Activated effector memory CD4-positive, alpha-beta T cell treated with anti-CD3 and anti-CD28 coated beads, Interleukin-2, amount 50 U/mL, for 16 hours (primary cell): ENCODE results near the gene MTF1.
A peak's percentile ranks its signal among the peaks of the same experiment; 100 is the strongest.

Source experiments
- DNase-seq: peaks from one replicate; pipeline ENCODE4 v3.0.0-alpha.2; 2020

The MTF1 gene

DNA sequence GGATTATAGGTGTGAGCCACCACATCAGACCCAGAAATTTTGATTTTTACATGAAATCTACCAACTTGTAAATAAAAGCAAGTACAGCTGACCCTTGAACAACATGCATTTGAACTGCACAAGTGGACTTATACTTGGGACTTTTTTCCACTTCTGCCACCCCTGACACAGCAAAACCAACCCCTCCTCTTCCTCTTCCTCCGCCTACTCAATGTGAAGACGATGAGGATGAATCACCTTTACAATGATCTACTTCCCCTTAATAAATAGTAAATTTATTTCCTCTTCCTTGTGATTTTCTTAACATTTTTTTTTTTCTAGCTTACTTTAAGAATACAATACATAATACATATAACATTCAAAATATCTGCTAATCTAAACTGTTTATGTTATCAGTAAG, 33.9 kb downstream of the MTF1 start:
- no peak for DNase-seq

DNA sequence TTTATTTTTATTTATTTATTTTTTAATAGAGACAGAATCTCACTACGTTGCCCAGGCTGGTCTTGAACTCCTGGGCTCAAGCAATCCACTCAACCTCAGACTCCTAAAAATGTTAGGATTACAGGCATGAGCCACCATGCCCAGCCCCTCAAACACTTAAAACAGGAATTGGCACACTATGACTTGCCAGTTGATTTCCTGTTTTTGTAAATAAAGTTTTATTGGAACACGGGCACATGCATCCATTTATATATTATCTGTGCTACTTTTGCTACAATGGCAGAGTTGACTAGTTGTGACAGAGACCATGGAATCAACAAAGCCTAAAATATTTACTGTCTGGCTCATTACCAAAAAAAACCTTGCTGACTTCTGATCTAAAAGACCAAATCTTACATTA, 35.4 kb downstream of the MTF1 start:
- DNase-seq = no peak

DNA sequence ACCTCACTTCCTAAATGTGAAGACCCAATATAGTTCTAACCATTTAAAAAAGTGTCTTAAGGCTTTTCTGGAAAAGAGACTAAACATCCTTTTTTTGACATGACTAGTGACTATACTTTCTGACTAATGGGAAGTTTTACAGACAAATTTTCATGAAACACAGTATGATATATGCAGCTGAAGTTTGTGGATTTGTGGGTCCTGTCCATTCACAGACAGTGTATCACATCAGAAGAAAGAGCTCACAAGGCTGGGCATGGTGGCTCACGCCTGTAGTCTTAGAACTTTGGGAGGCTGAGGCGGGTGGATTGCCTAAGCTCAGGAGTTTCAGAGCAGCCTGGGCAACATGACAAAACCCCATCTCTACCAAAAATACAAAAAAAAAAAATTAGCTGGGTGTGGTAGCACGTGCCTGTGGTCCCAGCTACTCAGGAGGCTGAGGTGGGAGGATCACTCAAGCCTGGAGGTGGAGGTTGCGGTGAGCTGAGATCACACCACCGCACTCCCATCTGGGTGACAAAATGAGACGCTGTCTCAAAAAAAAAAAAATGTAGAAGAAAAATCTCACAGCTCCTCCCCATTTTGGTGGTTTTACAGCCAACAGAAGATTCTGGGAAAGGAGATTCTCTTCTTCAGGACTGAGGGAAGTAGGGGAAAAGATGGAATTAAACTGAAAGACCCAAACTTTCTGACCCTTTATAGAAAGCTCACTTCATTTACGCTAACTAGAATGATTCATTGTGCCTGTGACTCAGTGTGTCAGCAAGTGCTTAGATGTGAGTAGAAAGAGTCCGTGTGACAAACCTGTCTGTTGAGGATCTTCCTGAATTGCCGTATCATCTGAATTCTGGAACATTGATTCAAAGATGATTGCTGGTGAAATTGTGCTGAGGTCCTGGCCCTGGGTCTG, 36.2 kb downstream of the MTF1 start:
- DNase-seq = no peak

DNA sequence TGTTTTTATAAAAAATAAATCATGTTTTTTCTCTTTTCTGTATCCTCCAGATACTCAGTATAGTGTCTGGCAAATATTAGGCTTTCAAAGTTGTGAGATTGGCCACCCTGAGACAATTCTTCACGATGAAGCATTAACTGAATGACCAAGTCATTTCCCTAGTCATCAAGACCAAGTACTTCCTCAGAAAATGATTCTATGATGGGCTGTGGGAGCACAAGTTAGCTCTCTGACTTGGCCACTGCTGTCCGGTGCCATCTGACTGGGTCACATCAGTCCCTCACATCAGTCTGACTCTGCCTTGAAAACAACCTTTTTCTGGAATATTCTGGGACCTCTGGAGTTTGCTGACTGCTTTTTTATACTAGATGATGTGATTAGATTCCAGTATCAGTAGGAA, 37.9 kb downstream of the MTF1 start:
- no peak for DNase-seq

DNA sequence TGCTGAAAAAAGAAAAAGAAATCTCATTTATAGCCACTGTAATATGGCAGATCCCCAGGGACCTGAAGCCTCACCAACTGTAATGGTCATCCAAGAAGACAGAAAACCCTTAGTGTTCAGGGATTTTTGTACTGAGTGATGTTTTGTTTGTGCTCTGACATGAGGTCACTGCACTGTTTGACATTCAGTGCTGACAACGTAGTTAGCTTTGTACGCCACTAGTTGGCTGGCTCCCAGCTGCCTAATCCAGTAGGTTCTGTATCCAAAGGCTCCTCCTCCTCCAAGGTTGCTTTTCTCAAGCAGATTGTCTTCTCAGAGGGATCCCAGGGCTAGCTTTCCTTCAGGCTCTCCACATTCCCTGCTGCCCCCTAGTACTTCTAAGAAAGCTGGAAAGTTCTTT, 41.9 kb downstream of the MTF1 start:
- DNase-seq = no peak

DNA sequence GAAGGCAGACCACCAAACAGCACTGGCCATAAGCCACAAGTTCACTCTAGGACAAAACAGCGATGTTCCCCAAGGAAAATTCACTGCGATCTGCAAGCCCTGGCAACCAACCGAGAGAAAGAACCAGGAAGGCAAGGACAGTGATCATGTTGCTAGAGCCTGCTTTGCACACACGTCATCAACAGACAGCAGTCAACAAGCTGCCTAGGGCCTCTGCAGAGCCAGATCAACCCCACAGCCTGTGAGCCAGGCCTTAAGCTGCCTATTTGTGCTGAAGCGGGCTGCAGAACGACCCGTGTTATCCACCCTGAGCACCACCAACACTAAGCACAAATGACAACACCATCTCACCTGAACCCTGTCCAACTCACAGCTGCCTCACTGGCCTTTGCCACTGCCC, 45.1 kb downstream of the MTF1 start:
- no peak for DNase-seq

DNA sequence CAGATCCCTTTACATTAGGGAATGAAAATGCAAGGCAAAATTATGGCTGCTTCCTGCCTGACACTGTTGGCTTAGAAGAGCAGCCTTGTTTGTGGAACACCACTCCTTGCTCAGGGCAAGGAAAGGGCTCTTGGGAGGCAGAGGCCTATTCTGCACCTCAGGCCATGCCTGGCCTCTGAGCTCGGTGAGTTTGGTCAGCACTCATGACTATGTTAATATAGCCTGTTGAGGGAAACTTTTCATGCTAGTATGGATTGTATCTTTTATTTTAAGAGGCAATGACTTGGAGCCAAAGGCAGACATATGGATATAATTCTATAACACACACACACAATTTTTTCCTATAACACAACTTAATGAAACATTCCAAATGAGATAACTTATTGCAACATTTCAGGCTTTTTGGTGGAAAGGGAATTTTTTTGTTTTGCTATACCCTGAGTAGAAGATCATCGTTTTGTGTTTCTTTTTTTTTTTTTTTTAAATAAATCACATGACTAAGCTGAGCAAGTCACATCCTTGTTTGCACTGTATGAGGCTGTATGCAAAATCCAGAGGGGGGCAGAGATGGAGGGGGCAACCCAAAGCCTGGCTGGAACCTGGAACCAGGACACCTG, 45.8 kb downstream of the MTF1 start:
- DNase-seq = no peak

DNA sequence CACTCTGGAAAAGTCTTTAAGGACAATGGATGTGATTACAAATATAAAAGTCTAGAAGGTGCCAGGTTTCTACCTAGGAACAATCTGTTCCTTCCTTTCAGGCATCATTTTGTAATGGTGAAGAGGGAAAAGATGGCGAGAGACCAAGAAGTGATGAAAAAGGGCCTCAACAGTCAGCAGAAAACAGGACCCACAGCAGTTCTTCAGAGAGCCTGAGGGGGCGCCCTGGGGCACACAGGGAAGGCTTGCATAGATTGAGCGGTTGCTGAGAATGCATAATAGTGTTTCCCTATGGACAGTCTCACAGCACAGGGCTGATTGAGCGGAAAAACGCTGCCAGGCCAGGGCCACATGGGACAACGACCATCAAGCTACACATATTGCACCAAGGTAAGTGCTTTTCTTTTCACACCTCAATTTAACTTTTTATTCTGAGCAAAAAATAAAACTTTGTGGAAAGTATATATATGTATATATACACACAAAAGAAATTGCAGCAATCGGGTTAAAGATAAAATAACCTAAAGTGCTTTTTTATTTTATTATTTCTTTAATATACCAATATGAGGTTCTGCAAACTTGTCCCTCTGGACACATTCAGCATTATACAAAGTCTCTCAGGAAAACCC, 48.3 kb downstream of the MTF1 start:
- DNase-seq = peak; percentile 86

DNA sequence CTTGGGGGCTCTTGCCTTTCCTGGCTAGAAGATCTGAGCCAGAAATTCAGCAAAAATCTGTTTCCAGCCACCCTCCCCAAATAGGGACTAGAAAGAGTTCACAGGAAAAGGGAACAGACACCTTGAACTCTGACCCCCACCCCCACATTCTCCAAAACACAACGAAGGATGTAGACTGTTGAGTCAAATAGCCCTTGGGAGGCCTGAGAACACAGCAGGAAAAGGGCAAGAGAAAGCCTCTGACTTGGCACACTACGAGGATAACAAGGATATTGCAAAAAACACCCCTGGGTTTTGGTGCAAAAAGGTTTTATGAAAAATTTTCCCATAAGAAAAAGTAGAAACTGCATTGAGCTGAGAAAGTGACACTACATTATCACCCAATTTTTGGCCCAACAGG, 49.5 kb downstream of the MTF1 start:
- no peak for DNase-seq

DNA sequence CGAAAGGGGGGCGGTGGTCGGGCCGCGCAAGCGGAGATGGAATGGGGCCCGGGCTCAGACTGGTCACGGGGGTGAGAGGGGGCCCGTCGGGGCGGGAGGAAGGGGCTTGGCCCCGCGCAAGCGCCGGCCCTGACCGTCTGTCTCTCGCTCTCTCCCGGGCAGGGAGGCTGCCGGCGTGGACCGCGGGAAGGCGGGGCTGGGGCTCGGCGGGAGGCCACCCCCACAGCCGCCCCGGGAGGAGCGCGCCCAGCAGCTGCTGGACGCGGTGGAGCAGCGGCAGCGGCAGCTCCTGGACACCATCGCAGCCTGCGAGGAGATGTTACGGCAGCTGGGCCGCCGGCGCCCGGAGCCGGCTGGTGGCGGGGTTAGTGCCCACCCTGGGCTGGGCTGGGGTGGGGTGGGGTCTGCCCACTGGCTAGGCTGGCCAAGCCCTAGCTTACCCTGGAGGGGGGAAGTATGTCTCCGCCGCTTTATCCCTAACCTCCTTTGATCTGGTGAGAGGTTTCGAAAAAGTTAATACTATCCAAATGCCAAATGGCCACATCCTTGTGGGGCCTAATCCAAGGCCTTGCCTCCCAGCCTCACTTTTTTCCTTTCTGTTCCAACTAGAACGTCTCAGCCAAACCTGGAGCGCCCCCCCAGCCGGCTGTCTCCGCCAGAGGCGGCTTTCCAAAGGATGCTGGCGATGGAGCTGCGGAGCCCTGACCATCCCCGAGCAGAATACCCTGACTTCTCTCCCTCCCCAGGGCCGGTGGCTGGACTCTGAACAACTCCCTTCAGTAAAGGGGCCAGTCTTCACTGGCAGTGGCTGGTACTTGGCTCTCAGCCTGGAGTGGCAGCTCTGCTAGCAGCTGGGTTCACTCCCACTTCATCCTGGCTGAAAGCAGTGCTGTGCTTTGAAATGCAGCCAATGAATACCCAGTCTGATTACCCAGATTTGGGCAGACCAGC, 50.7 kb downstream of the MTF1 start:
- no peak for DNase-seq

DNA sequence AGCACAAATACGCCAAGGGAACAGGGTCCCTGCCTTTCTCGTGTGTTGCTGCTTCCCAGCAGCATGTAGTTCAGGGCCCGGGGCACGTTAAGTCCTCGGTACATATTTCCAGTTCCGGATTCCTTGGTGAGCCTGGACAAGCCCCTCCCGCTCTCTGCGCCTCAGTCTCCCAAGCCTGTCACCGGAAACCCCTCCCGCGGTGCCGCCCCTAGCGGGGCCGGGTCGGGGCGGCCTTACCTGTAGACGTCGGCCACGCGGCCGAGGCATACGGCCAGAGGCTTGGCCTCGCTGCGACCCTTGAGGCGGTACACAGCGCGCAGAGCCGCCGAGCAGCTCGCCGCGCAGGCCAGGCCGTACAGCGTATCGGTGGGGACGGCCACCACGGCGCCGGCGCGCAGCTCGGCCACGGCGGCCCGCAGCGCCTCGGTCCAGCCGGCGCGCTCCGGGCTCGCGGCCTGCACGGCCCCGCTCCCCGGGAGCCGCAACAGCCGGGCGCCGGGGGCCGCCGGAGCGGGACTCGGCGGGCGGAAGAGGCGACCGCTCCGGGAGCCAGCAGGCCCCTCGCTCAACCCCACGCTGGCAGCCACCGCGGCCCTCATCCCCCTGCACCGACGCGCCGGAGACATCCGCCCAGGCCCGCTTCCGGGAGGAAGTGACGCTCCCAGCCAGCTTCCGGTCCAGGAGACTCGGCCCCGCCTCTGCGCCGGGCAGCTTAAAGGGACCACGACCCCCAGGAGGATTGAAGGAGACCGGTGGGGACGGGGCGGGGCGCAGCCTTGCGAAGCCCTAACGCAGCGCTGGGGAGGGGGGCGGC, 51.6 kb downstream of the MTF1 start, which contains the start of the genes C1orf122 and YRDC:
Gene C1orf122, plus strand, starts transcription at position 236 of the 814 bp plus-strand sequence. CDS start 615 bp downstream, outside the sequence.
Gene YRDC, minus strand, starts transcription at position 654 of the 814 bp plus-strand sequence. Its CDS starts 28 bp downstream, at position 626.
- peak; percentile 98 for DNase-seq

DNA sequence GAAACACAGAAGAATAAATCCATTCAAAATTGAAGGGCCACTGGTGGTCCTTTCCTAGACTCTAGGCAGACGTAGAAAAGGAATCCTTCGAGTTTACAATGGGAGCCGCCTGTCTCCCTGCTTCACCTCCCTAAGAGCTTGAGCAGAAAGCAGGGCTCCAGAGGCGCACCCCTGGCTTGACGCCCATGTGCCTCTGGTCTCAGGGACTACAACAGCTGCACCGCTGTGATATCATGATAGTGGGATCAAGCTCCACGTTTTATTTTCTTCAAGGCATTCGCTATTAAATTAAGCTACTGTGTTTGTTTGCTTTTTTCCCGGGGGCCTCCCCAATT, 52.2 kb downstream of the MTF1 start:
- DNase-seq = no peak

DNA sequence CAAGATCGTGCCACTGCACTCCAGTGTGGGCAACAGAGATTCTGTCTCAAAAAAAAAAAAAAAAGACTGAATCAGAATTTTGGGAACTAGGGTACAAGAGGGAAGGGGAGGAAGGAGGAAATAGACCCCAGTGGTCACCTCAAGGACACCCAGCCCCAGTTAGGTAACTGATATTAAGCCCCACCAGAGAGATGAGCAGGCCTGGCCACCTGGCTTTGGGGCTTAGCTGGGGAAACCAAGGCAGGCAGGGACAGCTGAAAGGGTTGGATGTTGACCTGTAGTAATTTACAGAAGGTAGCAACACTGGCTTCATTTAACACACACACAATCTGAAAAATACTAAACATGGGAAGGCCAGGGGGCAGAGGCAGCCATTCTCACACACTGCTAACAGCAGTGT, 57.0 kb downstream of the MTF1 start:
- no peak for DNase-seq

DNA sequence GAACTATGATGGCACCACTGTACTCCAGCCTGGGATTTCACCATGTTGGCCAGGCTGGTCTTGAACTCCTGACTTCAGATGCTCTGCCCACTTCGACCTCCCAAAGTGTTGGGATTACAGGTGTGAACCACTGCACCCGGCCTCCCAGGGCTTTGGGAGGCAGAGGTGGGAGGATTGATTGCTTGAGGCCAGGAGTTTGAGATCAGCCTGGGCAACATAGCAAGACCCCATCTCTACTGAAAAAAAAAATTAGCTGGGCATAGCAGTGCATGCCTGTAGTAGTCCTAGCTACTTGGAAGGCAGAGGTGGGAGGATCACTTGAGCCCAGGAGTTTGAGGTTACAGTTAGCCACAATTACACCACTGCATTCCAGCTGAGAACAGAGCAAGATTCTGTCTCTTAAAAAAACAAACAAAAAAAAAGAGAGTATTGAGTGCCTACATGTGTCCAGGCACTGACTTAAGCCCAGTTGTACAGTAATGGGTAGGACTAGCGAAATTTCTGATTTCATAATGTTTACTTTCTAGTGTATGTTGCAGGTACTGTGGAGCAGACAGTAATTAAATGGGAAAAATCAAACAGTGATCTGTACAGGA, 61.5 kb downstream of the MTF1 start:
- no peak for DNase-seq

DNA sequence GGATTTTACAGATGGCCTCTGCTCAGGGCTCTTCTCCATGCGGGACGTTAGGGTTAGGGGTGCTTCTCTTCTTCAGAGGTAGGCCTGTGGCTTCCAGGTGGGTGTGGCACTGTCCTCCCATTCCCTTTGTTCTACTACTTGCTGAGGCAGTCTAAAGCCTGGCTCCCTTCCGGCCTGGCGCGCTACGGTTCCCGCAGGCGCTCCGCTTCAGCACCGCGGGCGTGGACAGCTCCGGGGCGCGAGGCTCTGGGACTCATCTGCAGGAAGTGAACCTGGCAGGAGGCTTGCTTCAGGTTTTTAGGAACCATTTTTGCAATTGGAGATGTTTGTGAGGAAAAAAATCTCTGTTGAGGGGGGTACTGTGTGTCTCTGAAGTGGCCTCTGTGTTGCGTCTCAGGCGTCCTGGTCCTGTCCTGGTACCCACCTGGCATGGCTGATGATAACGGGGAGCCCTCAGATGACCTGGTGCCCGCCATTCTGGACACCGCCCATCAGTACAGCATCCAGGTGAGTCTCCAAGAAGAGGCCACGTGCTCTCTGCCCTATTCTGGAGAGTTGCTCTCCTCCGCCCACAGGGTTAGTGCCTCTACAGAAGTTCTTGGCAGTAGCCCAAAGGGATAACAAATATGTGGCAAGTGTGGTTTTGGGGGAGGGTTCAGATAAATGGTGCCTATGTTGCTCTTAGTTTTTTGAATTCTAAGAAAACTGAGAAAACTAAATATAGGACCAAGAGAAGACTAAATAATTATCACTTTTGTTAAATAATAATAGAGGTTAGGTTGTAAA, 63.9 kb downstream of the MTF1 start:
- DNase-seq = peak; percentile 76

DNA sequence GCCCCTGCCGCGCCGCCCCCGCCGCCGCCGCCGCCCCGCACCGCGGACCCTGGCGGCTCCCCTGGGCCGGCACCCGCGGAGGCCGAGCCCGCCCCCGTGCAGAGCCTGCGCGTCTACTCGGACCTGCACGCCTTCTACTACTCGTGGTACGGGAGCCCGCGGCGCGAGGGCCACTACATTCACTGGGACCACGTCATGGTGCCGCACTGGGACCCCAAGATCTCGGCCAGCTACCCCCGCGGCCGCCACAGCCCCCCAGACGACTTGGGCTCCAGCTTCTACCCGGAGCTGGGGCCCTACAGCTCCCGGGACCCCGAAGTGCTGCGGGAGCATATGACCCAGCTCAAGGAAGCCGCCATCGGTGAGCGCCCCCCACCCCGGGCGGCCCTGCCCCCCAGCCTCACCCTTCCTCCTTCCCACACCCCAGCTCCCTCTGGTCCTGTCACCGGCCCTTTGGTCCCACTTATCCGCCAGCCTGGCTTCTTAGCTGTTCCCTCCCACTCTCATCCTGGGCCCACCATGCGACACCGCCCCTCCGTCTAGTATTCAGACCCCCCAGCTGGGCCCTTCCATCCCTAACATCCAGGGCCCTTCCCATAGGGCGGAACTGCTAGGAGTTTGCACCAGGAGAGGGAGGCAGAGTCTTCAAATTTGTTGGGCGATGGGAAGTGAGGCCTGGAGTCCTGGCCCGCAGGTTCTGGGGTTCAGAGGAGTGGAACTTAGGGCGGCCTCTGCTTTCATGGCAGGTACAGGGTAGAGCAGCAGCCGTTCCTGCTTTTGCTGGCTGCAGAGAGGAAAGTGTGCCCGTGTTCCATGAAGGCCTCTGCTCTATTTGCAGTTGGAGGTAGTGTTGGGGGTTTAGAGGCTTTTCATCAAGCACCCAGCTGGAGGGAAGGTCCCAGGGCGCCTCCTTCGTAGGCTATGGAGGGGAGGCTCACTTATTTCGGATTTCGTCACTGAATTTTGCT, 64.7 kb downstream of the MTF1 start:
- no peak for DNase-seq

DNA sequence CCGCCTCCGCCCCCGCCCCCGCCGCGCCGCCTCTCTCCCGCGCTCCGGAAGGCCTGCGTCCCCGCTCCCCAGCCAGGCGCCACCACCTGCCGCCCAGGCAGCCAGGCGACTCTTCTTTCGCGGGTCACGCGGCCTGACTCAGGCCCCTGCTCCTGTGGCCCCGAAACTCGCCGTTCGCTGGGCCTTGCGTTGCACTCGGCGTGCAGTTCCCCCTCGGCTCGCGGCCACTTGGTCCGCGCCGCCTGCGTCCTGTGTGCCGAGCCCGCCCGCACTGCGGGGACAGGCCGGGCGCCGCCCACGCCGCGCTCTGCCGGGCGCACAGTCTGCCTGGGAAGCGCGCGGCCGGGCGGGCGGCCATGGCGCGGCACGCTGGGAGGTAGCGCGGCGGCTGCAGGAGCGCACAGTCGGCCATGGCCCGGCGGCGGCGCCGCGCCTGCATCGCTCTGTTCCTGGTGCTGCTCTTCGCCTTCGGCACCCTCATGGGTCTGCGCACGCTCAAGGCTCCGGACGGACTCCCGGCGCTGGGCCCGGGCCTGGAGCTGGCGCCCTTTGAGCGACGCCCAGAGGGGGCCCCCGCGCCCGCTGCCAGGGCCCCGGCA, 65.5 kb downstream of the MTF1 start, which contains the start of gene MANEAL:
Gene MANEAL, plus strand, starts transcription at position 75 of the 599 bp plus-strand sequence. Its CDS starts 336 bp downstream, at position 411.
- DNase-seq = peak; percentile 72

DNA sequence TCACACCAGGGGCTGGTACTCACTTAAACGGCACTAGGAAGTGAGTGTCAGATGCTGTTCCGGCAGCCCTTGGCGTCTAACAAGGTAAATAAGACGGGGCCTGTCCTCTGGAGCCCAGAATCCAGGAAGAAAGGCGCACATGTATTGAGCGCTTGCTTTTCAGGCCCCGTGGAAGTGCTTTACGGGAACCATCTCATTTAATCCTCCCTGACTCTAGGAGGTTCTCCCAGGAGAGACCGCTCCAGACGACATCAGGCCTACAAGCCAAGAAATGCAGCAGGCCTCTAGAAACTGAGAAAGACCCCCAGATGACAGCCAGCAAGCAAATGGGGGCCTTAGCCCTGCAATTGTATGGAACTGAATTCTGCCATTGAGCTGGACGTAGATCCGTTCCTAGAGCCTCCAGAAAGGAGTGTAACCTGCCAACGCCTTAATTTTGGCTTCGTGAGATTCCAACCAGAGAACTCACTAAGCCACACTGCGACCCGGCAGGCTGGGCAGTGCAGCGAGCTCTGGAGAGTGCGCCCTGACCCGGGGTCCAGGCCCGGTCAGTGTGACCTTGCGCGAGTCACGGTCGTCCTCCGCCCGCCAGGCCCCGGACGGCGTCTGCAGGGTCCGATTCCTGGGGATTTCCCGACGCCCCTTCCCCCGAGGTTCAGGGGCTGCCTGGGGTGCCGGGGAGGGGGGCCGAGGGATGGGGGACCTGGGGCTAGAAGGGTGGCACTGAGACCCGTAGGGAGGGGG, 66.3 kb downstream of the MTF1 start:
- DNase-seq = no peak
